ENCODE results near the gene CTTNBP2. TPM values are rescaled to one million over a fixed set of nuclear protein-coding genes. Genes with fewer than 3 reads are reported as not detected.

CTTNBP2 gene
- total and polyA plus RNA-seq, 2 of the 4 experiments (the other 2 are of a cell fraction), result 6.6 to 11.3 TPM

GRCh38 chr7:117894037-117894436, 20.8 kb upstream of the CTTNBP2 start:
- Histone ChIP-seq H2BK120ac (ENCODE audit: low read depth, low read length) (no peak overlapping the region), H3K4ac (ENCODE audit: low read depth, low read length) (no peak overlapping the region), H2AK9ac (replicated peaks; ENCODE audit: low read depth, low read length, poor library complexity) (no peak overlapping the region), H3K36me3 (ENCODE audit: control insufficient read depth, insufficient read depth, low read length) (no peaks in the 10 kb centered on the region), H3K4me1 (ENCODE audit: control insufficient read depth, insufficient read depth, low read length) (no peaks in the 10 kb centered on the region), H3K23ac (ENCODE audit: low read depth, low read length) (no peak overlapping the region), H3K18ac (ENCODE audit: low read depth, low read length) (no peak overlapping the region), H2AFZ (replicated peaks; ENCODE audit: low read length, poor library complexity) (no peak overlapping the region), H2BK20ac (ENCODE audit: low read depth, low read length) (no peak overlapping the region), H3K79me1 (ENCODE audit: low read depth in 1 of 2, low read length in 2 of 2) (no peaks in the 10 kb centered on the region), H4K8ac (ENCODE audit: low read depth in 2 of 2, low read length in 2 of 2) (no peak overlapping the region), H3K56ac (ENCODE audit: extremely low read depth, insufficient read depth, low read length) (no peak overlapping the region), H3K14ac (replicated peaks; ENCODE audit: low read depth, low read length) (no peak overlapping the region), H3K27ac (ENCODE audit: insufficient read depth, low read length) (no peak overlapping the region), H2BK5ac (ENCODE audit: low read depth, low read length, poor library complexity, severe bottlenecking) (no peak overlapping the region), H4K5ac (ENCODE audit: low read depth, low read length) (no peak overlapping the region), H3K4me2 (ENCODE audit: low read depth, low read length) (no peak overlapping the region), H4K91ac (ENCODE audit: insufficient read depth, low read depth, low read length) (no peak overlapping the region), H3K9me3 (ENCODE audit: control insufficient read depth, insufficient read depth, low read length) (no peaks in the 10 kb centered on the region), H2BK15ac (ENCODE audit: low read depth, low read length) (no peak overlapping the region), H3K4me3 (ENCODE audit: insufficient read depth, low read depth, low read length) (no peak overlapping the region), H3K27me3 (ENCODE audit: control insufficient read depth, insufficient read depth, low read length) (no peaks in the 10 kb centered on the region; the same call in 1 of the 2 replicates), H3K9me1 (ENCODE audit: insufficient read depth, low read length) (no peaks in the 10 kb centered on the region), H4K20me1 (ENCODE audit: insufficient read depth, low read length) (no peaks in the 10 kb centered on the region), H3K9ac (ENCODE audit: low read depth, low read length) (no peak overlapping the region), H2AK5ac (ENCODE audit: low read depth, low read length) (no peak overlapping the region)
- intact Hi-C loops (cut with micrococcal nuclease) (no loop called here), in situ Hi-C loops (cut with MboI; ENCODE audit: low sequenced_read_pairs) (no loop called here), dilution Hi-C loops (cut with HindIII; ENCODE audit: low sequenced_read_pairs, unreplicated experiment) (no loop called here)
- ATAC-seq (ENCODE audit: low read depth), result no peak
- ChIA-PET CTCF (no interaction called here), POLR2A (ENCODE audit: unreplicated experiment) (no interaction called here)
- TF ChIP-seq MAFK (IDR thresholded peaks at IDR 0.05; ENCODE audit: low read depth, low read length) (peak; percentile 67), BHLHE40 (IDR thresholded peaks at IDR 0.05; ENCODE audit: low read depth, low read length) (no peak)
- no TSS peak for BruUV-seq (replicated peaks)
- no peak for DNase-seq
- WGBS, 2 experiments (ENCODE audit: extremely low coverage in 2 of 2, insufficient read length in 1 of 2), result no CpG with 5 or more reads among the region's 1 CpG
